ENCODE results near the gene PARD6G. TPM values are rescaled to one million over a fixed set of nuclear protein-coding genes. Genes with fewer than 3 reads are reported as not detected.

PARD6G gene
- total and polyA plus RNA-seq, 2 of the 8 experiments (the other 6 are each of a cell fraction or from before 2014, with no cell fraction given) = 11.3 to 17.9 TPM

GRCh38 chr18:80232030-80232429 is 15.3 kb downstream of the PARD6G start:
- Histone ChIP-seq H3K79me1 (ENCODE audit: low read depth, low read length) (peaks cover 6% of the 10 kb centered on the region; the same call in 1 of the 2 replicates), H3K9ac (replicated peaks in 1 of 4; ENCODE audit: extremely low read depth in 1 of 4, low read depth in 3 of 4, low read length in 3 of 4) (no peak overlapping the region), H3K14ac (ENCODE audit: insufficient read length) (no peak overlapping the region), H2BK15ac (ENCODE audit: low read length) (no peak overlapping the region), H4K20me1 (replicated peaks in 1 of 2; ENCODE audit: control insufficient read depth in 1 of 2, insufficient read depth in 2 of 2, low read length in 2 of 2) (peaks cover 2 to 13% of the 10 kb centered on the region in 2 experiments), H4K8ac (ENCODE audit: extremely low read depth, insufficient read depth, low read length) (no peak overlapping the region), H3K4ac (replicated peaks; ENCODE audit: insufficient read length, low read depth, low read length) (no peak overlapping the region), H3K36me3 (ENCODE audit: control insufficient read depth in 2 of 4, insufficient read depth in 4 of 4, low read length in 3 of 4) (no peaks in the 10 kb centered on the region), H3K4me2 (ENCODE audit: insufficient read depth in 1 of 2, low read depth in 2 of 2, low read length in 2 of 2) (no peak overlapping the region), H3K79me2 (ENCODE audit: control insufficient read depth in 1 of 2, insufficient read depth in 2 of 2, low read length in 2 of 2) (peaks cover 0 to 3% of the 10 kb centered on the region in 2 experiments; a peak in 3 of 4 replicates), H2BK20ac (ENCODE audit: low read length) (no peak overlapping the region), H2BK12ac (ENCODE audit: low read depth, low read length) (no peak overlapping the region), H2AK5ac (ENCODE audit: low read depth, low read length) (no peak overlapping the region), H4K91ac (replicated peaks; ENCODE audit: insufficient read length, low read length) (no peak overlapping the region), H3K27ac (ENCODE audit: low read depth, low read length) (no peak overlapping the region), H3K27me3 (replicated peaks in 1 of 4; ENCODE audit: control insufficient read depth in 3 of 4, extremely low read depth in 1 of 4, insufficient read depth in 3 of 4, low read length in 3 of 4) (no peaks in the 10 kb centered on the region), H2BK120ac (replicated peaks; ENCODE audit: low read depth, low read length) (no peak overlapping the region), H3K4me3 (ENCODE audit: extremely low read depth in 1 of 4, insufficient read depth in 2 of 4, low read depth in 3 of 4, low read length in 4 of 4) (no peak overlapping the region), H3K9me3 (ENCODE audit: insufficient read depth in 2 of 2, low read depth in 1 of 2, low read length in 1 of 2) (no peaks in the 10 kb centered on the region), H3K23ac (ENCODE audit: insufficient read length) (no peak overlapping the region), H3K56ac (replicated peaks; ENCODE audit: insufficient read length, low read depth, low read length) (no peak overlapping the region), H2AFZ (ENCODE audit: low read length) (no peak overlapping the region), H3K4me1 (replicated peaks in 1 of 4; ENCODE audit: control insufficient read depth in 3 of 4, insufficient read depth in 4 of 4, low read length in 3 of 4) (no peaks in the 10 kb centered on the region; a peak in 1 of 7 replicates), H3K23me2 (ENCODE audit: low read depth, low read length) (no peaks in the 10 kb centered on the region), H3K18ac (ENCODE audit: extremely low read depth, low read length) (no peak overlapping the region), H4K5ac (ENCODE audit: insufficient read length, low read depth, low read length) (no peak overlapping the region), H2BK5ac (ENCODE audit: low read depth, low read length) (no peak overlapping the region)
- ChIA-PET POLR2A (ENCODE audit: partially characterized antibody) (no interaction called here), CTCF (ENCODE audit: partially characterized antibody) (interaction anchor here (1.0 to 4.5 kb wide), 5 partner anchors 8 to 31 kb away, joined by 3 to 20 read pairs (median 3); no protein-coding TSS in a partner anchor)
- FAIRE-seq (no peak), DNase-seq (ENCODE audit: low read depth in 1 of 2, low spot score in 2 of 2) (peak in 1 of 2 experiments; percentile 23)
- TF ChIP-seq E2F6 (IDR thresholded peaks at IDR 0.05) (no peak), PHF8 (conservative IDR thresholded peaks at IDR 0.05; ENCODE audit: low read depth, low read length) (no peak), USF2 (IDR thresholded peaks at IDR 0.05; ENCODE audit: low read length) (no peak), CHD1 (IDR thresholded peaks at IDR 0.05; ENCODE audit: low read depth, low read length) (no peak), CREB1 (IDR thresholded peaks at IDR 0.05) (no peak), CHD2 (IDR thresholded peaks at IDR 0.05; ENCODE audit: low read length) (no peak), ZNF274 (IDR thresholded peaks at IDR 0.05; ENCODE audit: borderline replicate concordance, extremely low read depth, low read length) (no peak), NRF1 (IDR thresholded peaks at IDR 0.05; ENCODE audit: low read depth, low read length) (no peak), SIRT6 (IDR thresholded peaks at IDR 0.05; ENCODE audit: low read length) (no peak), EGR1 (IDR thresholded peaks at IDR 0.05; ENCODE audit: borderline replicate concordance, low read depth, low read length) (no peak), HDAC6 (IDR thresholded peaks at IDR 0.05; ENCODE audit: low read depth, low read length) (no peak)
- WGBS, 2 experiments (ENCODE audit: extremely low coverage in 1 of 2, insufficient coverage in 1 of 2, insufficient read length in 1 of 2, insufficient replicate concordance in 2 of 2, low coverage in 1 of 2, low lambda C conversion rate in 2 of 2, missing lambda C conversion rate in 1 of 2) = 96% methylated on average over 5 of the region's 5 CpGs; no CpG with 5 or more reads in 1 of the 2 experiments

Measured in H1 (cell line).